Measurements from ENCODE around the gene SGPP2.
"Not testable (repeated sequence)": the region's sequence is repeated elsewhere in the genome, so short reads cannot be mapped to it uniquely, and the experiment has no call there.

The SGPP2 gene

DNA sequence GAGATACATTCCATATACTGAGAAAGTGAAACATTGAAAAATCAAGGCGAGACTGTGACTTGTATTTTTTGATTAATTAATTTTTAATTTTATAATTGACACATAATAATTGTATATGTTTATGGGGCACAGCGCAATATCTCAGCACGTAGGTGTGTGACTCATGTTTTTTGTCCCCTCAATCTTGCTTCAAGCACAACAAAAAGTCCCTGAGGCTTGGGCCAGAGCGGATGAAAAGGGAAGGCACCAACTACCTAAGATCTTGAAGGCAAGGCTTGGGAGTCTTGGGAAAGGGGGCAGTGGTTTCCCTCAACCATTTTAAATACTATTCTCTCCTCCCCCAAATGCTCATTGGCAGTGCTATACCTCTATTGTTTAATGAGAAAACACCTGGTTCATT, 9.9 kb downstream of the SGPP2 start:
- TF ChIP-seq EZH2phosphoT487 (IDR thresholded peaks at IDR 0.05; ENCODE audit: borderline replicate concordance, low read length), result no peak
- TF ChIP-seq, protein P1, sequence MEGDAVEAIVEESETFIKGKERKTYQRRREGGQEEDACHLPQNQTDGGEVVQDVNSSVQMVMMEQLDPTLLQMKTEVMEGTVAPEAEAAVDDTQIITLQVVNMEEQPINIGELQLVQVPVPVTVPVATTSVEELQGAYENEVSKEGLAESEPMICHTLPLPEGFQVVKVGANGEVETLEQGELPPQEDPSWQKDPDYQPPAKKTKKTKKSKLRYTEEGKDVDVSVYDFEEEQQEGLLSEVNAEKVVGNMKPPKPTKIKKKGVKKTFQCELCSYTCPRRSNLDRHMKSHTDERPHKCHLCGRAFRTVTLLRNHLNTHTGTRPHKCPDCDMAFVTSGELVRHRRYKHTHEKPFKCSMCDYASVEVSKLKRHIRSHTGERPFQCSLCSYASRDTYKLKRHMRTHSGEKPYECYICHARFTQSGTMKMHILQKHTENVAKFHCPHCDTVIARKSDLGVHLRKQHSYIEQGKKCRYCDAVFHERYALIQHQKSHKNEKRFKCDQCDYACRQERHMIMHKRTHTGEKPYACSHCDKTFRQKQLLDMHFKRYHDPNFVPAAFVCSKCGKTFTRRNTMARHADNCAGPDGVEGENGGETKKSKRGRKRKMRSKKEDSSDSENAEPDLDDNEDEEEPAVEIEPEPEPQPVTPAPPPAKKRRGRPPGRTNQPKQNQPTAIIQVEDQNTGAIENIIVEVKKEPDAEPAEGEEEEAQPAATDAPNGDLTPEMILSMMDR (IDR thresholded peaks at IDR 0.05; ENCODE audit: low read depth, low read length, poor library complexity, severe bottlenecking), result no peak
- no peaks in the 10 kb centered on the region for H3K27me3 ChIP-seq (ENCODE audit: control insufficient read depth, low read length)

DNA sequence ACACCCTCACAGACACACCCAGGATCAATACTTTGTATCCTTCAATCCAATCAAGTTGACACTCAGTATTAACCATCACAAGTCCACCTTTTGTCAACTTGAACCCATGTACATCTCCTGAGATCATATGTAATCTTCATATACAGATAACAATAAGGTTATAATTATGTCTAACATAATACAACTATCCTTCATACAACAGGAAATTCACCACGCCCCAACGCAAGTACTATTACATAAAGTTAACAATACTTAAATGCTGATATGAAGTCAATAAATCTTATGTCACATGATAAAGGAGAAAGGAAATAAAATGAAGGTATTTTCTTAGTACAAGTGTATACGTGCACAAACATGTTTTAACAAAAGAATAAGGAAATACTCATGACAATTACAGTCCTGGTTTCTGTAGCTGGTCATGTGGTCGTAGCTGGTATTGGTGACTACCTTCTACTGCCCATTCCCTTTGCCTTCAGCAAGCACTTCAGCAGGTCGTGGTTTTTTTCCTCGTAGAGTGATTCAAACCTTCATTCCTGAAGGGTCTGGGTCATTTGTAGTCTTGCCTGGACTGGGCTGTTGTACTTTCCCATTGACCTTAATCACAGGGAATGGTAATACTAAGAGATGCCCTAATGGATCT, 11.2 kb downstream of the SGPP2 start:
- H4K20me1 ChIP-seq (ENCODE audit: control insufficient read depth, insufficient read depth, low read depth, low read length); H3K36me3 ChIP-seq (ENCODE audit: control insufficient read depth, low read length); H3F3A ChIP-seq (ENCODE audit: control insufficient read depth, insufficient read depth); H3K4me3 ChIP-seq (ENCODE audit: low read length); H3K4me2 ChIP-seq (ENCODE audit: low read length); H3K9me2 ChIP-seq (replicated peaks; ENCODE audit: control insufficient read depth, low read length); H3K79me2 ChIP-seq (ENCODE audit: control insufficient read depth, low read length); H3K27me3 ChIP-seq (ENCODE audit: control insufficient read depth, low read length); H3K27ac ChIP-seq (ENCODE audit: low read depth, low read length); H3K9me3 ChIP-seq (ENCODE audit: control insufficient read depth, insufficient read depth, low read length): not testable (repeated sequence)
- peaks cover 17% of the 10 kb centered on the region for H3K4me1 ChIP-seq (ENCODE audit: control insufficient read depth, low read length)

More for the DNA sequence above, 9.9 kb downstream of the SGPP2 start:
- Histone ChIP-seq H3K4me3 (ENCODE audit: low read length) (no peak overlapping the region), H3K4me2 (ENCODE audit: low read length) (peak overlapping the region; percentile 48), H3K27ac (ENCODE audit: low read depth, low read length) (no peak overlapping the region), H3F3A (ENCODE audit: control insufficient read depth, insufficient read depth) (no peaks in the 10 kb centered on the region), H4K20me1 (ENCODE audit: control insufficient read depth, insufficient read depth, low read depth, low read length) (no peaks in the 10 kb centered on the region), H3K79me2 (ENCODE audit: control insufficient read depth, low read length) (no peaks in the 10 kb centered on the region), H3K36me3 (ENCODE audit: control insufficient read depth, low read length) (no peaks in the 10 kb centered on the region), H3K4me1 (ENCODE audit: control insufficient read depth, low read length) (peaks cover 17% of the 10 kb centered on the region), H3K9me2 (replicated peaks; ENCODE audit: control insufficient read depth, low read length) (no peaks in the 10 kb centered on the region), H3K9me3 (ENCODE audit: control insufficient read depth, insufficient read depth, low read length) (no peaks in the 10 kb centered on the region)

DNA sequence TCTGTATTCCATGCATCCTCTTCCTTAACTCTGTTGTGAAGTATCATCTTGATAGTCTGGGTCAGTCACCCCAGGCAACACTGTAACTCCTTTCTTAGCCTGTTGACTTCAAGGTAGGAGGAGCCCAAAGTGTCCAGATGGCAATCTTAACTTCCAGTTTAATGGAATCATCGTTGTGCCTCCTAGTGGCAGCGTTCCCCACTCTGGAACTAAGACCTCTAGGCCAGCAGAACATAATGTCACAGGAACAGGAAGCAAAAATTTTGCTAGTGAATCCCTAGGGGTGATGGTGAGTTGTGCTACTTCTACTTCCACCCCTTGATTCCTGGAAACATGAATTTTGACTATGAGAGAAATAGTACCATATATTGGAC, 11.7 kb downstream of the SGPP2 start:
- Histone ChIP-seq H3K27ac (ENCODE audit: low read depth, low read length) (no peak overlapping the region), H3K9me2 (replicated peaks; ENCODE audit: control insufficient read depth, low read length) (no peaks in the 10 kb centered on the region), H3K4me1 (ENCODE audit: control insufficient read depth, low read length) (peaks cover 17% of the 10 kb centered on the region), H3K4me3 (ENCODE audit: low read length) (no peak overlapping the region), H3F3A (ENCODE audit: control insufficient read depth, insufficient read depth) (no peaks in the 10 kb centered on the region), H3K79me2 (ENCODE audit: control insufficient read depth, low read length) (no peaks in the 10 kb centered on the region), H3K9me3 (ENCODE audit: control insufficient read depth, insufficient read depth, low read length) (no peaks in the 10 kb centered on the region), H3K27me3 (ENCODE audit: control insufficient read depth, low read length) (no peaks in the 10 kb centered on the region), H3K4me2 (ENCODE audit: low read length) (no peak overlapping the region), H3K36me3 (ENCODE audit: control insufficient read depth, low read length) (no peaks in the 10 kb centered on the region), H4K20me1 (ENCODE audit: control insufficient read depth, insufficient read depth, low read depth, low read length) (no peaks in the 10 kb centered on the region)
- no peak for TF ChIP-seq EZH2phosphoT487 (IDR thresholded peaks at IDR 0.05; ENCODE audit: borderline replicate concordance, low read length)
- TF ChIP-seq, protein P1 (IDR thresholded peaks at IDR 0.05; ENCODE audit: low read depth, low read length, poor library complexity, severe bottlenecking), result no peak

DNA sequence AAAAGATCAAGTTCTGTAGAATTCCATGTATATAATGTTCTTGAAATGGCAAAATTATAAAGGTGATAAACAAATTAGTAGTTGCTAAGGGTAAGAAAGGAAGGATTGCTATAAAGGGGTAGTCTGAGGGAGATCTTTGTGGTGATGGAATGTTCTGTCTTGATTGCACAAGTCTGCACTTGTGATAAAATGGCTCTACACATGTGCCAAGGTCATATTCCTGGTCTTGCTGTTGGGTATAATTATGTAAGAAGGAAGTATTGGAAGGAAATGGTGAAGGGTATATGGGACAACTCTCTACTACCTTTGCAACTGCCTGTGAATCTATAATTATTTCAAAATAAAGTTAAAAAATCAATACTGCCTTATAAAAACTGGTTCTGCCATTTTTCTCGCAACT, 15.3 kb downstream of the SGPP2 start:
- Histone ChIP-seq H3K36me3 (ENCODE audit: control insufficient read depth, low read length) (no peaks in the 10 kb centered on the region), H3K9me3 (ENCODE audit: control insufficient read depth, insufficient read depth, low read length) (no peaks in the 10 kb centered on the region)
- TF ChIP-seq EZH2phosphoT487 (IDR thresholded peaks at IDR 0.05; ENCODE audit: borderline replicate concordance, low read length), result no peak
- TF ChIP-seq, protein P1 (IDR thresholded peaks at IDR 0.05; ENCODE audit: low read depth, low read length, poor library complexity, severe bottlenecking), result no peak

More for the DNA sequence above, 15.3 kb downstream of the SGPP2 start:
- Histone ChIP-seq H3K27ac (ENCODE audit: low read depth, low read length) (no peak overlapping the region), H3F3A (ENCODE audit: control insufficient read depth, insufficient read depth) (no peaks in the 10 kb centered on the region), H4K20me1 (ENCODE audit: control insufficient read depth, insufficient read depth, low read depth, low read length) (no peaks in the 10 kb centered on the region), H3K4me2 (ENCODE audit: low read length) (no peak overlapping the region), H3K27me3 (ENCODE audit: control insufficient read depth, low read length) (no peaks in the 10 kb centered on the region), H3K9me2 (replicated peaks; ENCODE audit: control insufficient read depth, low read length) (no peaks in the 10 kb centered on the region), H3K4me1 (ENCODE audit: control insufficient read depth, low read length) (no peaks in the 10 kb centered on the region), H3K79me2 (ENCODE audit: control insufficient read depth, low read length) (no peaks in the 10 kb centered on the region), H3K4me3 (ENCODE audit: low read length) (no peak overlapping the region)

Data from DOHH2 (cell line).